22Rv1 (cell line): ENCODE results near the gene MARCHF6.

ENCODE experiments used
- CTCF ChIP-seq: fragments of 450-650 bp; IDR thresholded peaks from 2 replicates; pipeline ENCODE4 v1.5.1; 2017; ENCODE audit warnings: mild to moderate bottlenecking
- ZFX ChIP-seq: fragments of 450-650 bp; IDR thresholded peaks from 2 replicates; pipeline ENCODE4 v1.6.1; 2017; ENCODE audit warnings: antibody characterized with exemption, borderline replicate concordance

- no peak for TF ChIP-seq CTCF
- TF ChIP-seq ZFX: no peak
Observed at GRCh38 chr5:10319202-10319851, 34.2 kb upstream of the MARCHF6 start.
